ENCODE results near the gene IQSEC1.

The IQSEC1 gene
- 121 to 197 (median 149) reads per million in 3 donors for total RNA-seq

GRCh38 chr3:13073326-13074005, at the start of gene IQSEC1:
Gene IQSEC1 (minus strand): TSS chr3:13073429. CDS start chr3:13073014, 415 bp downstream.
- Histone ChIP-seq H3K27ac (ENCODE audit: insufficient read depth, low read length, poor library complexity, severe bottlenecking) (no peak within 1 kb of the TSS), H3K27me3 (replicated peaks; ENCODE audit: control insufficient read depth, insufficient read depth, low read length, poor library complexity, severe bottlenecking) (no peaks in the 10 kb centered on the region), H3K4me3 (ENCODE audit: insufficient read depth, low read depth, low read length, poor library complexity, severe bottlenecking) (peak within 1 kb of the TSS; percentile 45), H3K9me3 (ENCODE audit: control insufficient read depth, low read length) (no peaks in the 10 kb centered on the region), H3K36me3 (ENCODE audit: control insufficient read depth, insufficient read depth, low read length) (no peaks in the 10 kb centered on the region), H3K4me1 (ENCODE audit: control insufficient read depth, insufficient read depth, low read length, poor library complexity, severe bottlenecking) (peaks cover 35% of the 10 kb centered on the region)
- DNase-seq = peak; percentile 22 to 76 (median 66)

GRCh38 chr3:13122081-13123012, 49.1 kb upstream of the IQSEC1 start:
- H3K27ac ChIP-seq (ENCODE audit: insufficient read depth, low read length, poor library complexity, severe bottlenecking) = no peak overlapping the region
- DNase-seq = no peak
- no peak overlapping the region for H3K4me3 ChIP-seq (ENCODE audit: insufficient read depth, low read depth, low read length, poor library complexity, severe bottlenecking)
- no peaks in the 10 kb centered on the region for H3K4me1 ChIP-seq (ENCODE audit: control insufficient read depth, insufficient read depth, low read length, poor library complexity, severe bottlenecking)
- H3K9me3 ChIP-seq (ENCODE audit: control insufficient read depth, low read length) = no peaks in the 10 kb centered on the region
- H3K36me3 ChIP-seq (ENCODE audit: control insufficient read depth, insufficient read depth, low read length) = no peaks in the 10 kb centered on the region
- no peaks in the 10 kb centered on the region for H3K27me3 ChIP-seq (replicated peaks; ENCODE audit: control insufficient read depth, insufficient read depth, low read length, poor library complexity, severe bottlenecking)

- Histone ChIP-seq H3K36me3 (ENCODE audit: control insufficient read depth, insufficient read depth, low read length) (no peaks in the 10 kb centered on the region), H3K27ac (ENCODE audit: insufficient read depth, low read length, poor library complexity, severe bottlenecking) (no peak overlapping the region), H3K4me3 (ENCODE audit: insufficient read depth, low read depth, low read length, poor library complexity, severe bottlenecking) (no peak overlapping the region), H3K4me1 (ENCODE audit: control insufficient read depth, insufficient read depth, low read length, poor library complexity, severe bottlenecking) (no peaks in the 10 kb centered on the region), H3K9me3 (ENCODE audit: control insufficient read depth, low read length) (no peaks in the 10 kb centered on the region), H3K27me3 (replicated peaks; ENCODE audit: control insufficient read depth, insufficient read depth, low read length, poor library complexity, severe bottlenecking) (no peaks in the 10 kb centered on the region)
- DNase-seq = no peak
Observed at GRCh38 chr3:13121553-13122001, 48.3 kb upstream of the IQSEC1 start.

GRCh38 chr3:13120928-13121552, 47.8 kb upstream of the IQSEC1 start:
- Histone ChIP-seq H3K36me3 (ENCODE audit: control insufficient read depth, insufficient read depth, low read length) (no peaks in the 10 kb centered on the region), H3K9me3 (ENCODE audit: control insufficient read depth, low read length) (no peaks in the 10 kb centered on the region), H3K4me1 (ENCODE audit: control insufficient read depth, insufficient read depth, low read length, poor library complexity, severe bottlenecking) (no peaks in the 10 kb centered on the region), H3K27me3 (replicated peaks; ENCODE audit: control insufficient read depth, insufficient read depth, low read length, poor library complexity, severe bottlenecking) (no peaks in the 10 kb centered on the region), H3K27ac (ENCODE audit: insufficient read depth, low read length, poor library complexity, severe bottlenecking) (no peak overlapping the region), H3K4me3 (ENCODE audit: insufficient read depth, low read depth, low read length, poor library complexity, severe bottlenecking) (no peak overlapping the region)
- DNase-seq = no peak

GRCh38 chr3:13120289-13120927, 47.2 kb upstream of the IQSEC1 start:
- Histone ChIP-seq H3K4me3 (ENCODE audit: insufficient read depth, low read depth, low read length, poor library complexity, severe bottlenecking) (no peak overlapping the region), H3K4me1 (ENCODE audit: control insufficient read depth, insufficient read depth, low read length, poor library complexity, severe bottlenecking) (no peaks in the 10 kb centered on the region), H3K36me3 (ENCODE audit: control insufficient read depth, insufficient read depth, low read length) (no peaks in the 10 kb centered on the region), H3K9me3 (ENCODE audit: control insufficient read depth, low read length) (no peaks in the 10 kb centered on the region), H3K27ac (ENCODE audit: insufficient read depth, low read length, poor library complexity, severe bottlenecking) (no peak overlapping the region), H3K27me3 (replicated peaks; ENCODE audit: control insufficient read depth, insufficient read depth, low read length, poor library complexity, severe bottlenecking) (no peaks in the 10 kb centered on the region)
- DNase-seq = no peak

GRCh38 chr3:13119471-13120220, 46.4 kb upstream of the IQSEC1 start:
- H3K36me3 ChIP-seq (ENCODE audit: control insufficient read depth, insufficient read depth, low read length) = no peaks in the 10 kb centered on the region

GRCh38 chr3:13116426-13116825, 43.2 kb upstream of the IQSEC1 start:
- DNase-seq = no peak
- Histone ChIP-seq H3K4me1 (ENCODE audit: control insufficient read depth, insufficient read depth, low read length, poor library complexity, severe bottlenecking) (no peaks in the 10 kb centered on the region), H3K27me3 (replicated peaks; ENCODE audit: control insufficient read depth, insufficient read depth, low read length, poor library complexity, severe bottlenecking) (no peaks in the 10 kb centered on the region), H3K4me3 (ENCODE audit: insufficient read depth, low read depth, low read length, poor library complexity, severe bottlenecking) (no peak overlapping the region), H3K36me3 (ENCODE audit: control insufficient read depth, insufficient read depth, low read length) (no peaks in the 10 kb centered on the region), H3K27ac (ENCODE audit: insufficient read depth, low read length, poor library complexity, severe bottlenecking) (no peak overlapping the region), H3K9me3 (ENCODE audit: control insufficient read depth, low read length) (no peaks in the 10 kb centered on the region)

More at GRCh38 chr3:13119471-13120220, 46.4 kb upstream of the IQSEC1 start:
- DNase-seq = no peak
- Histone ChIP-seq H3K9me3 (ENCODE audit: control insufficient read depth, low read length) (no peaks in the 10 kb centered on the region), H3K4me3 (ENCODE audit: insufficient read depth, low read depth, low read length, poor library complexity, severe bottlenecking) (no peak overlapping the region), H3K27ac (ENCODE audit: insufficient read depth, low read length, poor library complexity, severe bottlenecking) (no peak overlapping the region), H3K27me3 (replicated peaks; ENCODE audit: control insufficient read depth, insufficient read depth, low read length, poor library complexity, severe bottlenecking) (no peaks in the 10 kb centered on the region), H3K4me1 (ENCODE audit: control insufficient read depth, insufficient read depth, low read length, poor library complexity, severe bottlenecking) (no peaks in the 10 kb centered on the region)

- H3K27me3 ChIP-seq (replicated peaks; ENCODE audit: control insufficient read depth, insufficient read depth, low read length, poor library complexity, severe bottlenecking) = no peaks in the 10 kb centered on the region
- no peaks in the 10 kb centered on the region for H3K9me3 ChIP-seq (ENCODE audit: control insufficient read depth, low read length)
- H3K4me1 ChIP-seq (ENCODE audit: control insufficient read depth, insufficient read depth, low read length, poor library complexity, severe bottlenecking) = no peaks in the 10 kb centered on the region
- DNase-seq = no peak
- H3K36me3 ChIP-seq (ENCODE audit: control insufficient read depth, insufficient read depth, low read length) = no peaks in the 10 kb centered on the region
- H3K27ac ChIP-seq (ENCODE audit: insufficient read depth, low read length, poor library complexity, severe bottlenecking) = no peak overlapping the region
- no peak overlapping the region for H3K4me3 ChIP-seq (ENCODE audit: insufficient read depth, low read depth, low read length, poor library complexity, severe bottlenecking)
Observed at GRCh38 chr3:13115991-13116390, 42.8 kb upstream of the IQSEC1 start.

GRCh38 chr3:13115576-13115910, 42.3 kb upstream of the IQSEC1 start:
- Histone ChIP-seq H3K9me3 (ENCODE audit: control insufficient read depth, low read length) (no peaks in the 10 kb centered on the region), H3K27ac (ENCODE audit: insufficient read depth, low read length, poor library complexity, severe bottlenecking) (no peak overlapping the region), H3K4me1 (ENCODE audit: control insufficient read depth, insufficient read depth, low read length, poor library complexity, severe bottlenecking) (no peaks in the 10 kb centered on the region), H3K4me3 (ENCODE audit: insufficient read depth, low read depth, low read length, poor library complexity, severe bottlenecking) (no peak overlapping the region), H3K27me3 (replicated peaks; ENCODE audit: control insufficient read depth, insufficient read depth, low read length, poor library complexity, severe bottlenecking) (no peaks in the 10 kb centered on the region), H3K36me3 (ENCODE audit: control insufficient read depth, insufficient read depth, low read length) (no peaks in the 10 kb centered on the region)
- no peak for DNase-seq
